ENCODE measurements around the gene SNRNP35. TPM values are rescaled to one million over a fixed set of nuclear protein-coding genes. Genes with fewer than 3 reads are reported as not detected.

Gene SNRNP35, protein sequence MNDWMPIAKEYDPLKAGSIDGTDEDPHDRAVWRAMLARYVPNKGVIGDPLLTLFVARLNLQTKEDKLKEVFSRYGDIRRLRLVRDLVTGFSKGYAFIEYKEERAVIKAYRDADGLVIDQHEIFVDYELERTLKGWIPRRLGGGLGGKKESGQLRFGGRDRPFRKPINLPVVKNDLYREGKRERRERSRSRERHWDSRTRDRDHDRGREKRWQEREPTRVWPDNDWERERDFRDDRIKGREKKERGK
- total RNA-seq (2022; extraction: Qiagen RNA extraction) = 16.8 to 21.8 TPM (median 19.8 TPM) in 5 replicates

GRCh38 chr12:123457980-123458779 lies at the start of gene SNRNP35:
Gene SNRNP35 (plus strand): TSS chr12:123458139. CDS start chr12:123465541, 7,402 bp downstream.

DNA sequence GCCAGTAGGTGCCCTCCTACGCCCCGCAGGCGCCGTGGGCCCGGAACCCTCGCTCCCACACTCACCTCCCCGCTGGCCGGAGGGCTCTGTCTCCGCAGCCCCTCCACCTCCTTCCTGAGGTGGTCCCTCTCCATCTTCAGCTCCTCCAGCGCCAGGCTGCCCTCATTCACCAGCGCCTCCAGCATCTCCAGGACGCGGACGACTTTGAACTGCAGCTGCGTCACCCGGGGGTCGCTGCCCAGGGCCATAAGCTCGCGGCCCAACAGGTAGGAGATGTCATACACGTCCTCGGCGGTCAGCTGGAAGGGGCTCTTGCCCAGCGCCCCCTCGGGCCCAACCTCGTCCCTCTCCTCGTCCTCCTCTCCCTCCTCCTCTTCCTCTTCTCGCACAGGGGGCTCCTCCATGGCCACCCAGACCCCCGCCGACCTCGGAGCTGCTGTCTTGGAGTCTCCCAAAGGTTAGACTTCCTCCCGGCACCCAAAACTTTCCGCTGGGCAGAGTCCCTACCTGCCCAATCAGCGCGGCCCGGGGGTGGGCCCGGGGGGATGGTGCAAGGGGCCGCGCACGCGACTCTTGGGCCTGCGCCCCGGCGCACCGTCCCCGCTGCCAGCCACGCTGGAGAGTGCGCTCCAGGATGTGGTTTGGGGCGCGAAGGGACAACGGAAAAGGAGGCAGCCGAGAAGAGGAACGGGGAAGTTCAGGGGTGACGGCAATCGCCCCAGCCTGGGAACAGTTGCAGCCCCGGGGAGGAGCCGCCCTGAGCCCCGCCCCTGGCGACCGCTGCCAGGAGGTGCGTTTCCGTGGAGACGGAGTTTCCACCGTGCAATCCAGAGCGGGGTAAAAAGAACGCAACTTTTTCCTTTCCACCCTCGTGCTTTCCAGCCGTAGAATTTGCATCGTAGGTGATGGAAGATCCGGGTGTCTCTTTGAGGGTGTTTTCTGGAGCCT lies 21.6 kb upstream of the SNRNP35 start, which contains the start of gene RILPL2:
Gene RILPL2, minus strand, starts transcription at position 668 of the 948 bp plus-strand sequence. Its CDS starts 264 bp downstream, at position 404.

Other genes with a start within 250 kb of the SNRNP35 start
- 17.3 to 24.4 TPM (median 21.4 TPM) in 5 replicates for gene MPHOSPH9, start 225.0 kb upstream of the SNRNP35 start, total RNA-seq (2022; extraction: Qiagen RNA extraction)
- 13.4 to 17.6 TPM (median 17.0 TPM) in 5 replicates for gene MTRFR, start 224.7 kb upstream of the SNRNP35 start, total RNA-seq (2022; extraction: Qiagen RNA extraction)
- 106 to 183 TPM (median 158 TPM) in 5 replicates for gene CDK2AP1, start 186.3 kb upstream of the SNRNP35 start, total RNA-seq (2022; extraction: Qiagen RNA extraction)
- gene SBNO1, start 93.3 kb upstream of the SNRNP35 start, total RNA-seq (2022; extraction: Qiagen RNA extraction) = 17.6 to 28.0 TPM (median 22.2 TPM) in 5 replicates
- 50.2 to 54.8 TPM (median 53.6 TPM) in 5 replicates for gene KMT5A, start 74.0 kb upstream of the SNRNP35 start, total RNA-seq (2022; extraction: Qiagen RNA extraction)
- 1.5 to 2.0 TPM (median 1.6 TPM) in 5 replicates for gene RILPL2, start 21.5 kb upstream of the SNRNP35 start, total RNA-seq (2022; extraction: Qiagen RNA extraction)
- gene RILPL1, start 75.6 kb downstream of the SNRNP35 start, total RNA-seq (2022; extraction: Qiagen RNA extraction) = 10.1 to 14.6 TPM (median 11.1 TPM) in 5 replicates
- 168 to 201 TPM (median 187 TPM) in 5 replicates for gene TMED2, start 126.4 kb downstream of the SNRNP35 start, total RNA-seq (2022; extraction: Qiagen RNA extraction)
- 27.6 to 31.7 TPM (median 30.1 TPM) in 5 replicates for gene DDX55, start 144.0 kb downstream of the SNRNP35 start, total RNA-seq (2022; extraction: Qiagen RNA extraction)
- gene EIF2B1, start 175.5 kb downstream of the SNRNP35 start, total RNA-seq (2022; extraction: Qiagen RNA extraction) = 29.4 to 35.4 TPM (median 33.7 TPM) in 5 replicates
- 22.4 to 39.1 TPM (median 28.0 TPM) in 5 replicates for gene GTF2H3, start 175.7 kb downstream of the SNRNP35 start, total RNA-seq (2022; extraction: Qiagen RNA extraction)
- gene TCTN2, start 213.0 kb downstream of the SNRNP35 start, total RNA-seq (2022; extraction: Qiagen RNA extraction) = 11.7 to 13.9 TPM (median 13.5 TPM) in 5 replicates

Data from A549 treated with Mapracorat at 1 μM for 4 hours (cell line).